ENCODE measurements around the gene NAT8L.

- TF ChIP-seq POLR2A (IDR thresholded peaks at IDR 0.05; ENCODE audit: low read depth, low read length) (no peak), POLR2AphosphoS5 (IDR thresholded peaks at IDR 0.05; ENCODE audit: low read depth, low read length) (no peak)
Measured at GRCh38 chr4:2036866-2037265, 22.3 kb upstream of the NAT8L start.
